ENCODE results near the gene ERVH48-1.
"Not testable (repeated sequence)": the region's sequence is repeated elsewhere in the genome, so short reads cannot be mapped to it uniquely, and the experiment has no call there.

Gene ERVH48-1

GRCh38 chr21:42903817-42904216 is 21.6 kb downstream of the ERVH48-1 start:
- DNase-seq = no peak

DNA sequence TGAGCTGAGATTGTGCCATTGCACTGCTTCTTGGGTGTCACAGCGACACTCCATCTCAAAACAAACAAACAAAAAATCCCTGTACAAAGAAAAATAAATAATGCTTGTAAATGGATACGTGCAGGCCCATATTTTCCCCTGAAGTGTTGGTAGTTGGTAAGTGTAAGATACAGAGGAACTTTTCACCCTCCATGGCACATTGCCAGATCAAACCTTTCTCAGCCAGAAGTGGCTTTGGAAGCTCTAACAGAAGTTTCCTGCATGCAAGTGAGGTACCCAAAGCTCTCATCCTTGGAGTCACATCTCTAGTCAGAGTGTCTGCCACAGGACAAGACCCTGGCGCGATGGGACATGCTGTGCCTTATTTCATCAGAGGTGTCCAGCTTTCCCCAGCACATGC is 25.0 kb downstream of the ERVH48-1 start:
- DNase-seq = no peak

GRCh38 chr21:42892931-42893755 is 32.3 kb downstream of the ERVH48-1 start, which contains the start of gene NDUFV3:
Gene NDUFV3 (plus strand): TSS chr21:42893309. CDS start chr21:42893334, 25 bp downstream.
- peak; percentile 100 for DNase-seq

- no peak for DNase-seq
Measured at GRCh38 chr21:42892582-42892930, 32.9 kb downstream of the ERVH48-1 start.

DNA sequence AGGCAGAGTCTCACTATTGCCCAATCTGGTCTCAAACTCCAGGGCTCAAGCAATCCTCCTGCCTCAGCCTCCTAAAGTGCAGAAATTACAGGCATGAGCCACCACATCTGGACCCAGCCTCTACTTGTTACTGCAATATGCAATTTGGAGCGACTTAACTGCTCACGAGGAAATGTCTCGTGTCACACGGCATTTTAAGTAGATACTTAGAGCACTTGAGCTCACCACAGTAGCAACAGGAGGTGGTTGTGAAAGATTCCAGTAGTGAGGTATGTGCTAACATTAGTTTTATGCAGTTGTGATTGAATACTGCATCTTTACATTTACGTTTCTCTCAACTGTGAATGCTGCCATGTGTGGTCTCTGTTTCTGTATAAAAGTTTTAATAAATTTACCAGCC is 38.1 kb downstream of the ERVH48-1 start:
- no peak for DNase-seq

- no peak for DNase-seq
Measured at GRCh38 chr21:42883921-42884320, 41.5 kb downstream of the ERVH48-1 start.

- no peak for DNase-seq
Measured at GRCh38 chr21:42880352-42880751, 45.1 kb downstream of the ERVH48-1 start.

DNA sequence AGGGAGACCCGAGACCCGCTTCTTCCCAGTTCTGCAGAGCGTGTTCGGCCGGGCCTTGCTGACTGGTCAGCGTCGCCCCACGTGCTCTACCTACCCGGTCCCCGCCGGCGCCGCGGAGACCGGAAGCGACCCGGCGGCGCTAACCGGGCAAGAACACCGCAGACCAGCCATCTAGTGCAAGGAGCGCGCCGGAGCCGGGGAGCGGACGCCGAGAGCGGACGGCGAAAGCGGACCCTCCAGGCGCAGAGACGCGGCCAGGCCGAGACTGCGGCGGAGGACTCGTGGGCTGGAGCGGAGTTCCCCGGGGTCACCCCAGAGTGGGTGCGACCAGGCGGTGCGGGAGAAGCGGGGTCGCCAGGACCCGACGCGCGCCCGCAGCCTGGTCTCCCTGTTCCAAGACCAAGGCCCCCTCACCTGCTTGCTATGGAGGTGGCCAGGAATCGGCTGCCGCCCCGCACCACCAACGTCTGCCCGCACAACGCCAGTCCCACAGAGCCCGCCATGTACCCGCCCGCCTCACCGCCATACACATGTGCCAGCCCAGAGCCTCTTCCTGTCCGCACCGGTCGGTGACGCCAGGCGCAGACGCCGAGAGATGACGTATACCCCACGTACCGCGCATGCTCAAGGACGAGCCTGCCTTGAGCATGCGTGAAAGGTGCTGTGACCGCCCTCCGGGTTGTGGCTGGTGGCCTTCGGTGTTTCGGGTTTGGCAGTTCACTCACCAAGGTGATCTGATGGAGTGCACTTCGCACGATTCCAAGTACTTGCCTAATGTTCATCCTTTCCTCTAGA is 46.2 kb downstream of the ERVH48-1 start, which contains the start of gene WDR4:
Gene WDR4 (minus strand): TSS at position 547 of the 795 bp plus-strand sequence. CDS start 44 bp downstream, at position 503.
- peak; percentile 99 for DNase-seq

GRCh38 chr21:42878678-42878992 is 46.8 kb downstream of the ERVH48-1 start:
- no peak for DNase-seq

DNA sequence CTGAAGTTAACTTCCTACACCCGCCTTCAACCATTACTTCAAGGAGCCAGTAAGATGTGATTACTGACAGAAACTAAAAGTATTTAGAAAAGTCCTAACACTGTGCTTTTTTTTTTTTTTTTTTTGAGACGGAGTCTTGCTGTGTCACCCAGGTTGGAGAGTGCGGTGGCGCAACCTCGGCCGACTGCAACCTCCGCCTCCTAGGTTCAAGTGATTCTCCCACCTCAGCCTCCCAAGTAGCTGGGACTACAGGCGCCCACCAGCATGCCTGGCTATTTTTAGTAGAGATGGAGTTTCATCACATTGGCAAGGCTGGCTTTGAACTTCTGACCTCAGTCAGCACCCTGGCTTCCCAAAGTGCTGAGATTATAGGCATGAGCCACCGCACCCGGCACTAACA is 49.6 kb downstream of the ERVH48-1 start:
- not testable (repeated sequence) for DNase-seq

DNA sequence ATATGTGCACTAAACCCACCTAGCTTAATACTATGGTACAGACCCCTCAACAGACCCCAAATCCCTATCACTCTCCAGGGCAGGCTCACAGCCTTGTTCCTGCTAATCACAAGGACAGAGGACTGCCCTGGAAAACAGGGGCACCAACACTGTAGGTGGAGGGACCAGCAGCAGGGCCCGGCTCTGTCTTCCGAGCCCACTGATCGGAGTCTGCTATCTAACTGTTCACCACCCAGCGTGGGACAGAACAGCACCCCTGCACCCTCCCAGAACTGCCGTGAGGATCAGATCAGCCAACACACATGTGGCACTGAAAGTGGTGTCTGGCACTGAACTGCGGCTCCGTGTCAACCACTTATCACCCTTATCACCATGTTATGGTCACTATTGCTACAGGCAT is 52.3 kb downstream of the ERVH48-1 start:
- DNase-seq = no peak

DNA sequence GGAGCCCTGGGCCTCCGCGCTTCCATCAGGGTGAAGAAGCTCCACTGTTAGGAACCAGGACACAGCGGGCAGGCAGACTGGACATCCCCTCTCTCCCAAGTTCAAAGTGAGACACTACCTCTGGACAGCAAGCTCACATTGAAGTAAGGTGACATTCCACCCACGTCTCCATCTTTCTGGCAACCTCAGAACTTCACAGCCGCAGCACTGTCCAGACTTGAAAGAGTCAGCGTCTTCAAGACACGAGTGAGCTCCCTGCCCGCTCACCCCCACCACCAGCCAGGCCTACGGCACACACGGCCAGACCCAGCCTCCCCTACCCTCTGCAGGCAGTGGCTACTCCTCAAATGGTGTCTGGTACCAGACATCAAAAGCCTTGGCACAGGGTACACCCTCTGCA is 57.2 kb downstream of the ERVH48-1 start:
- DNase-seq = no peak

Measured in islet precursor cell (in vitro differentiated cells).